Panc1 (cell line): ENCODE results near the gene GAS7. TPM values are rescaled to one million over a fixed set of nuclear protein-coding genes. Genes with fewer than 3 reads are reported as not detected.

ENCODE experiments used
- ATAC-seq: fragments of 200-7000 bp; cut with Tn5 transposase; 2 replicates; pipeline ENCODE4 v1.9.1; 2020; ENCODE audit warnings: mild to moderate bottlenecking, moderate library complexity
- BruUV-seq: library from RNA; stranded (reverse); fragments of 400-500 nt; replicated peaks from 2 replicates; lab custom pipeline; 2021; lab: Mats Ljungman, UMichigan
- CTCF ChIA-PET: fragments of 300-600 bp; sonication (Branson Sonifier 250); formaldehyde crosslinking; loops from one replicate; lab custom pipeline; 2022; ENCODE audit warnings: antibody characterized with exemption; lab: Charles Lee
- POLR2A ChIA-PET: fragments of 300-600 bp; sonication (Branson Sonifier 250); formaldehyde crosslinking; loops from one replicate; lab custom pipeline; 2022; ENCODE audit warnings: antibody characterized with exemption; lab: Charles Lee
- DNase-seq: peaks from one replicate; pipeline ENCODE4 v3.0.0-alpha.2; 2010; ENCODE audit warnings: low read depth, low spot score
- H3K27ac ChIP-seq: 2 replicates; pipeline ENCODE4 v1.5.1; 2011; ENCODE audit warnings: mild to moderate bottlenecking, low read length, inconsistent platforms
- H3K27me3 ChIP-seq: fragments of 200-500 bp; sonication (Bioruptor generic); 2 replicates; pipeline ENCODE4 v1.6.0; 2014; ENCODE audit warnings: low read length, inconsistent platforms; ENCODE audit not compliant: control insufficient read depth, insufficient read depth
- H3K36me3 ChIP-seq: fragments of 200-500 bp; sonication (Bioruptor generic); 2 replicates; pipeline ENCODE4 v1.5.1; 2014; ENCODE audit warnings: inconsistent platforms, mild to moderate bottlenecking, low read length, moderate library complexity; ENCODE audit not compliant: control insufficient read depth, insufficient read depth
- H3K4me1 ChIP-seq: 2 replicates; pipeline ENCODE4 v1.5.1; 2011; ENCODE audit warnings: inconsistent platforms, mild to moderate bottlenecking, low read length, moderate library complexity; ENCODE audit not compliant: control insufficient read depth, insufficient read depth
- H3K4me3 ChIP-seq, 2 experiments: 2 replicates each; pipeline ENCODE4 v1.5.1; 2011 to 2012; ENCODE audit warnings: low read depth in 2 of 2, low read length in 2 of 2, mild to moderate bottlenecking in 2 of 2, inconsistent platforms in 1 of 2, moderate library complexity in 1 of 2
- H3K9me3 ChIP-seq: fragments of 200-500 bp; sonication (Bioruptor generic); 2 replicates; pipeline ENCODE4 v1.5.1; 2014; ENCODE audit warnings: low read depth, mild to moderate bottlenecking, inconsistent platforms, low read length, moderate library complexity; ENCODE audit not compliant: control insufficient read depth, insufficient read depth
- POLR2AphosphoS5 ChIP-seq: IDR thresholded peaks from 2 replicates; pipeline ENCODE4 v1.6.1; 2012; ENCODE audit warnings: mild to moderate bottlenecking, low read depth, low read length, moderate library complexity
- REST ChIP-seq, 2 experiments: IDR thresholded peaks; 2 replicates each; pipeline ENCODE4 v1.6.1; 2011 to 2012; ENCODE audit warnings: low read depth in 2 of 2, control low read depth in 1 of 2, low read length in 1 of 2, mild to moderate bottlenecking in 1 of 2, moderate library complexity in 1 of 2; ENCODE audit not compliant: insufficient read depth in 1 of 2
- SIN3A ChIP-seq: IDR thresholded peaks from 2 replicates; pipeline ENCODE4 v1.6.1; 2012; ENCODE audit warnings: low read depth, mild to moderate bottlenecking, low read length, moderate library complexity, borderline replicate concordance; ENCODE audit not compliant: insufficient read depth
- TCF7L2 ChIP-seq: IDR thresholded peaks from 2 replicates; pipeline ENCODE4 v1.6.1; 2011; ENCODE audit warnings: mild to moderate bottlenecking, low read depth, low read length, inconsistent platforms
- in situ Hi-C: cut with HindIII; loops from 2 replicates; pipeline ENCODE4 v1.10.0; 2016; ENCODE audit warnings: low sequenced_read_pairs, low pct_unique_long_range_greater_than_20kb
- intact Hi-C: fragments of 100-400 bp; cut with micrococcal nuclease; formaldehyde crosslinking; loops from one replicate; pipeline ENCODE4 v1.10.0; 2022; ENCODE audit not compliant: unreplicated experiment
- total RNA-seq: library from RNA; stranded (reverse); gene quantifications from one replicate; pipeline ENCODE4 v1.2.1, GENCODE V29; 2021; ENCODE audit not compliant: unreplicated experiment
- TF ChIP-seq, protein P1 (sequence below): fragments of 450-650 bp; IDR thresholded peaks from 2 replicates; pipeline ENCODE4 v1.5.1; 2017; ENCODE audit warnings: mild to moderate bottlenecking

GAS7 gene
- total RNA-seq, 1 experiment from 2014 or later: 0.05 TPM

GRCh38 chr17:10120749-10121148, 77.7 kb downstream of the GAS7 start:
- CTCF ChIA-PET: interaction anchor here (0.6 kb wide), 1 partner anchor 13 kb away, joined by 3 read pairs; no protein-coding TSS in a partner anchor
- ATAC-seq: no peak
- no TSS peak for BruUV-seq
- in situ Hi-C loops (no loop called here), intact Hi-C loops (no loop called here)
- TF ChIP-seq, protein P1, sequence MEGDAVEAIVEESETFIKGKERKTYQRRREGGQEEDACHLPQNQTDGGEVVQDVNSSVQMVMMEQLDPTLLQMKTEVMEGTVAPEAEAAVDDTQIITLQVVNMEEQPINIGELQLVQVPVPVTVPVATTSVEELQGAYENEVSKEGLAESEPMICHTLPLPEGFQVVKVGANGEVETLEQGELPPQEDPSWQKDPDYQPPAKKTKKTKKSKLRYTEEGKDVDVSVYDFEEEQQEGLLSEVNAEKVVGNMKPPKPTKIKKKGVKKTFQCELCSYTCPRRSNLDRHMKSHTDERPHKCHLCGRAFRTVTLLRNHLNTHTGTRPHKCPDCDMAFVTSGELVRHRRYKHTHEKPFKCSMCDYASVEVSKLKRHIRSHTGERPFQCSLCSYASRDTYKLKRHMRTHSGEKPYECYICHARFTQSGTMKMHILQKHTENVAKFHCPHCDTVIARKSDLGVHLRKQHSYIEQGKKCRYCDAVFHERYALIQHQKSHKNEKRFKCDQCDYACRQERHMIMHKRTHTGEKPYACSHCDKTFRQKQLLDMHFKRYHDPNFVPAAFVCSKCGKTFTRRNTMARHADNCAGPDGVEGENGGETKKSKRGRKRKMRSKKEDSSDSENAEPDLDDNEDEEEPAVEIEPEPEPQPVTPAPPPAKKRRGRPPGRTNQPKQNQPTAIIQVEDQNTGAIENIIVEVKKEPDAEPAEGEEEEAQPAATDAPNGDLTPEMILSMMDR: no peak
- TF ChIP-seq REST (IDR thresholded peaks at IDR 0.05; ENCODE audit: insufficient read depth in 1 of 2, low read depth in 2 of 2, low read length in 1 of 2) (no peak), SIN3A (no peak), TCF7L2 (no peak), POLR2AphosphoS5 (no peak)
- POLR2A ChIA-PET: no interaction called here
- Histone ChIP-seq H3K27ac (no peak overlapping the region), H3K9me3 (no peaks in the 10 kb centered on the region), H3K4me1 (no peaks in the 10 kb centered on the region), H3K27me3 (no peaks in the 10 kb centered on the region; the same call in 1 of the 2 replicates), H3K4me3 (no peak overlapping the region), H3K36me3 (no peaks in the 10 kb centered on the region)
- DNase-seq: no peak

DNA sequence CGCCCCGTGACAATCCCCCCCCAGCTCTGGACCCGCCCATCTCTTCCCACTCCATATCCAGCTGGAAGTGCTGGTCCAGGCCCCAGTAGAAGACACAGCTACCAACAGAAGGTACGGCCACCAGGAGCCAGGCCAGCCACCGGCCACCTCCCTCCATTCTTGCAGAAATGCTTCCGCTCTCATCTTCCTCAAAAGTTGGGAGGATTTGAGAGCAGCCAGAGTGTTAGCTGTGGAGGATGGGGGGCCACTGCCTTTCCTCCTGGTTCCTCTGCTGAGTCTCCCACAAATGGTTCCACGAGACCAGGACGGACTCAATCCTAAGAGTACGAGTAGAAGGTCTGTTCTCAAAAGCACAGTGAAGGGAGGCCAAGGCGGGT, 78.3 kb downstream of the GAS7 start:
- Histone ChIP-seq H3K27ac (no peak overlapping the region), H3K36me3 (no peaks in the 10 kb centered on the region), H3K4me3 (no peak overlapping the region), H3K9me3 (no peaks in the 10 kb centered on the region), H3K27me3 (no peaks in the 10 kb centered on the region; the same call in 1 of the 2 replicates), H3K4me1 (no peaks in the 10 kb centered on the region)
- intact Hi-C loops: no loop called here
- TF ChIP-seq, protein P1: no peak
- TF ChIP-seq POLR2AphosphoS5: no peak
- TF ChIP-seq TCF7L2: no peak
- no peak for TF ChIP-seq REST (IDR thresholded peaks at IDR 0.05; ENCODE audit: insufficient read depth in 1 of 2, low read depth in 2 of 2, low read length in 1 of 2)
- no peak for TF ChIP-seq SIN3A
- ATAC-seq (no peak), DNase-seq (no peak)
- no TSS peak for BruUV-seq
- in situ Hi-C loops: no loop called here
- ChIA-PET CTCF (no interaction called here), POLR2A (no interaction called here)
